ENCODE results near the gene COL27A1. TPM values are rescaled to one million over a fixed set of nuclear protein-coding genes. Genes with fewer than 3 reads are reported as not detected.
"Not testable (repeated sequence)": the region's sequence is repeated elsewhere in the genome, so short reads cannot be mapped to it uniquely, and the experiment has no call there.

COL27A1 gene
- total RNA-seq, 4 donors from 2014 or later = 14.2 to 32.9 (median 20.7) TPM

GRCh38 chr9:114324492-114324891 is 169.2 kb downstream of the COL27A1 start:
- 94% methylated on average over 3 of the region's 8 CpGs for WGBS
- DNase-seq (ENCODE audit: low spot score in 2 of 2) = no peak
- TF ChIP-seq POLR2A (IDR thresholded peaks at IDR 0.05) (no peak), EP300 (IDR thresholded peaks at IDR 0.05) (no peak), POLR2AphosphoS5 (IDR thresholded peaks at IDR 0.05) (no peak), CTCF (IDR thresholded peaks at IDR 0.05) (no peak)
- Histone ChIP-seq H3K9me3 (no peaks in the 10 kb centered on the region), H3K27me3 (no peaks in the 10 kb centered on the region), H3K4me1 (no peaks in the 10 kb centered on the region), H3K36me3 (no peaks in the 10 kb centered on the region), H3K4me3 (no peak overlapping the region), H3K27ac (no peak overlapping the region)

GRCh38 chr9:114324965-114325364 is 169.6 kb downstream of the COL27A1 start:
- H3K4me1 ChIP-seq; H3K9me3 ChIP-seq; H3K27ac ChIP-seq; H3K4me3 ChIP-seq; H3K36me3 ChIP-seq; DNase-seq (ENCODE audit: low spot score in 2 of 2); H3K27me3 ChIP-seq: not testable (repeated sequence)
- WGBS = 85% methylated on average over 7 of the region's 9 CpGs

DNA sequence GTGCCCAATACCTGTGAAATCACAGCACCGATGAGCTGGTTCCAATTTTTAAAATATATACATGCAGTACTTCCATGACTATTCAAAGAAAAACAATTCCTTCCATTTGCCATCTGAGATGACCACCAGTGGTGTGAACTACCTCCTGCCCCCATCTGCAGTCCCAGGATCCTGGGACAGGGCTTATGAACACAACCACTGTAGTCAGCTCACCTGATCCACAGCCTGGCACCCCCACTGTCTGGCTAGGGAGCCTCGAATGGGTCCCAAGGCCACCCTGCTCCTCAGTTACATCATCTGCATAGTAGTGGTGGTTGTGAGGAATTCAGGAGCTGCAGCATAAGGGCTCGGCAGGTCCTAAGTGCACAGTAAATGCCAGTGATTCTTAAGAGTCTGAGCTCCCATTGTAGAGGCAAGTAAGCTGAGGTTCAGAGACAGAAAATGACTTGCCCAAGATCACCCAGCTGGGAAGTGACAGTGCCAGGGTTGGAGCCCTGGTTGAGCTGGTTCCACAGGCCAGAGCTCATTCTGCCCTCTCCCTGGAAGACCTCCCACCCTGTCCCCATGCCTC is 170.4 kb downstream of the COL27A1 start:
- H3K27me3 ChIP-seq; DNase-seq (ENCODE audit: low spot score in 2 of 2); H3K36me3 ChIP-seq; H3K4me3 ChIP-seq; H3K4me1 ChIP-seq; H3K27ac ChIP-seq; H3K9me3 ChIP-seq: not testable (repeated sequence)
- WGBS = 77% methylated on average over 3 of the region's 3 CpGs

GRCh38 chr9:114327749-114328148 is 172.4 kb downstream of the COL27A1 start:
- H3K4me3 ChIP-seq = no peak overlapping the region
- TF ChIP-seq POLR2AphosphoS5 (IDR thresholded peaks at IDR 0.05) (no peak), EP300 (IDR thresholded peaks at IDR 0.05) (no peak), POLR2A (IDR thresholded peaks at IDR 0.05) (no peak), CTCF (IDR thresholded peaks at IDR 0.05) (no peak)
- no peaks in the 10 kb centered on the region for H3K4me1 ChIP-seq
- no peaks in the 10 kb centered on the region for H3K9me3 ChIP-seq
- H3K36me3 ChIP-seq = no peaks in the 10 kb centered on the region
- H3K27me3 ChIP-seq = no peaks in the 10 kb centered on the region
- WGBS = 91% methylated on average over 8 of the region's 8 CpGs
- DNase-seq (ENCODE audit: low spot score in 2 of 2) = no peak
- no peak overlapping the region for H3K27ac ChIP-seq

DNA sequence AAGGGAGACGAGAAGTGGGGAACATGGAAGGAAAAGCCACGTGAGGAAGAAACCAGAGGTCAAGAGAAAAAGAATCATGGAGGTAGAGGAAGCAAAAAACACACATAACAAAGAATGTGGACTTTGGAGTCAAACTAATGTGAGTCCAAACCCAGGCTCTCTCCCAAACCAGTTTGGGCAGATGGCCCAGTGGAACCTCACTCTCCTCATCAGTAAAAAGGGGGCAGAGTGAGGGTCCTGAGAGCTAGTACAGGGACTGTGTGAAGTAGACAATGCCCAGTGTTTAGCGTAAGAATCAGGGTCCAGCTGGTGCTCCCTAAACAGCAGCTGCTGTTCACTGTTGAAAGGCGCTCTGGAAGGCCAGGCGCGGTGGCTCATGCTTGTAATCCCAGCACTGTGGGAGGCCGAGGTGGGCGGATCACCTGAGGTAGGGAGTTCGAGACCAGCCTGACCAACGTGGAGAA is 173.1 kb downstream of the COL27A1 start:
- H3K9me3 ChIP-seq; H3K4me1 ChIP-seq; H3K27me3 ChIP-seq; DNase-seq (ENCODE audit: low spot score in 2 of 2); H3K4me3 ChIP-seq; H3K36me3 ChIP-seq; H3K27ac ChIP-seq: not testable (repeated sequence)
- WGBS = 75% methylated on average over 7 of the region's 10 CpGs

DNA sequence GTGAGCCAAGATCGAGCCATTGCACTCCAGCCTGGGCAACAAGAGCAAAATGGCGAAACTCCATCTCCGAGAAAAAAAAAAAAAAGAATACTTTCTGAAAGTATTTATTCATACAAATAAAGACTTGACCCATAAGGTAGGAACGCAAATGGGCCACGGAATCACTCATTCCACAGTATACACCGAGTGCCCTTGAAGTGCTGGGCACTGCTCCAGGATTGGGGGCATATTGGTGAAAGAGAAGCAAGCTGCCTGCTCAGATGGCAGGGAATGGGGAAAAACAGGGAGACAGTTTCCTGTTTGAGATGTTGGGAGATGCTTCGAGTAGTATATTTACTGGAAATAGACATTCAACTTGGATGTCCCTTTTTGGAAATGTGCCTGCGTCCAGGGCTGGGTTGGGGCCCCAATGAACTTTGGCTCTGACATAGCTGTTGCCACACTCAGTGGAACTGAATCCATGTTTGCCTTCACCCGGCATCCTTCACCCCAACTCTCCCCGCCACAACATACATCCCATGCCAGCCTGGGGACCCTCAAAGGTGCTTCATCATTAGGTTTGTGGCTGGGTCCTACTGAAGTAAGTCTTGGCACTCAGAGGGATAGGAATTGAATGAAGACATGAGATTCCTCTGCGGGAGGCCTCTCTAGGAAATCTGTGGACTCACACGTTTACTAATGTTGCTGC is 173.7 kb downstream of the COL27A1 start:
- H3K27me3 ChIP-seq; H3K36me3 ChIP-seq; H3K9me3 ChIP-seq; H3K27ac ChIP-seq; H3K4me1 ChIP-seq; DNase-seq (ENCODE audit: low spot score in 2 of 2); H3K4me3 ChIP-seq: not testable (repeated sequence)
- 86% methylated on average over 8 of the region's 12 CpGs for WGBS

GRCh38 chr9:114329625-114330022 is 174.3 kb downstream of the COL27A1 start, which contains the start of gene ORM2:
Gene ORM2 (plus strand): TSS chr9:114329869. CDS start chr9:114329905, 36 bp downstream.
- H3K27ac ChIP-seq; H3K27me3 ChIP-seq; DNase-seq (ENCODE audit: low spot score in 2 of 2); H3K9me3 ChIP-seq; H3K4me3 ChIP-seq; H3K4me1 ChIP-seq; H3K36me3 ChIP-seq: not testable (repeated sequence)
- WGBS = no CpG with 5 or more reads among the region's 10 CpGs

GRCh38 chr9:114330636-114331035 is 175.3 kb downstream of the COL27A1 start:
- Histone ChIP-seq H3K27ac (no peak overlapping the region), H3K4me3 (no peak overlapping the region), H3K36me3 (no peaks in the 10 kb centered on the region), H3K4me1 (no peaks in the 10 kb centered on the region), H3K27me3 (no peaks in the 10 kb centered on the region), H3K9me3 (no peaks in the 10 kb centered on the region)
- no peak for DNase-seq (ENCODE audit: low spot score in 2 of 2)
- 68% methylated on average over 10 of the region's 10 CpGs for WGBS
- TF ChIP-seq CTCF (IDR thresholded peaks at IDR 0.05) = no peak
- TF ChIP-seq EP300 (IDR thresholded peaks at IDR 0.05) = no peak
- TF ChIP-seq POLR2A (IDR thresholded peaks at IDR 0.05) = no peak
- TF ChIP-seq POLR2AphosphoS5 (IDR thresholded peaks at IDR 0.05) = no peak

- not testable (repeated sequence) for H3K4me1 ChIP-seq
- 75% methylated on average over 10 of the region's 19 CpGs for WGBS
Observed at GRCh38 chr9:114331229-114332195, 176.2 kb downstream of the COL27A1 start.

More at GRCh38 chr9:114331229-114332195, 176.2 kb downstream of the COL27A1 start:
- not testable (repeated sequence) for H3K4me3 ChIP-seq; H3K9me3 ChIP-seq; H3K27ac ChIP-seq; H3K27me3 ChIP-seq; H3K36me3 ChIP-seq; DNase-seq (ENCODE audit: low spot score in 2 of 2)
